GM12892 (cell line): Measurements from ENCODE around the gene SLC30A2.

ENCODE experiments used
- DNase-seq: peaks from one replicate; pipeline ENCODE4 v3.0.0; 2011; ENCODE audit not compliant: insufficient read length
- FAIRE-seq: peaks from 2 replicates; lab custom pipeline; 2011; peaks lifted over from hg19 to GRCh38; lab: Jason Lieb, UNC
- POLR2A ChIP-seq: IDR thresholded peaks from 2 replicates; pipeline ENCODE4 v1.6.1; 2011; ENCODE audit warnings: low read depth, low read length, control low read depth
- POLR2AphosphoS5 ChIP-seq: IDR thresholded peaks from 2 replicates; pipeline ENCODE4 v1.6.1; 2011; ENCODE audit warnings: low read depth, low read length, control low read depth
- TAF1 ChIP-seq: IDR thresholded peaks from 2 replicates; pipeline ENCODE4 v1.6.1; 2011; ENCODE audit warnings: low read depth, mild to moderate bottlenecking, control low read depth, low read length, borderline replicate concordance

Gene SLC30A2

DNA sequence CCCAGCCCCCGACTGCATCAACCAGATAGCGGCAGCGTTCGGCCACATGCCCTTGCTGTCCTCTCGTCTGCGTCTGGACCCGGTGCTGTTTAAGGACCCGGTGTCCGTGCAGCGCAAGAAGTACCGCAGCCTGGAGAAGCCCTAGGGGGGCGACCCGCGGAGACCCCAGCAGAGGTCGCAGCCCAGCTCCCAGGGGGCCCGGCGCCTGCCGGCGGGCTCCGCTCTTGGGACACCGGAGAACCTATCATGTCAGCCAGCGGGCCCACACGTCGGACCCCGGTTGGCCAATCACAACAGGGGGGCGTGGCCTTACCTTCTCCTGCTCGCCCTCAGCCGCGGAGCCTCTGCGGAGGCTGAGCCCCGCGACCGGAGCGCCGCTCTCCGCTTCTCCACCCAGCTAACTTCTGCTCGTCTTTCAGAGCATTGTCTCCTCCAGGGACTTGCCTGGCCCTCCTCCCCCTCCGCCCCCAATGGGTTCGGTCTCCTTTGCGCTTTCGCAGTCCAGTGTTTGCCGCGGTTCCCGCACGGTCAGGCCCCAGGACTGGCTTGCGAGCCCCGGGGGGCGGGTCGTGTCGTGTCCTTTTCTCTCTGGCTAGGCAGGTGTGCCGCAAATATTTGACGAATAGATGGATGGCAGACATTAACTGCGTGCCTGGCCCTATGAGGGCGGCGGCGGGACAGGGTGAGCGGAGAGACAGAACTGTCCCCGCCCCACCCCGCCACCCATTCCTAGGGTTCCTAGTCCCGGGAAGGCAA is 10.5 kb downstream of the SLC30A2 start:
- DNase-seq (peak; percentile 99), FAIRE-seq (peak; percentile 97)
- TF ChIP-seq TAF1 (no peak), POLR2AphosphoS5 (no peak), POLR2A (no peak)

DNA sequence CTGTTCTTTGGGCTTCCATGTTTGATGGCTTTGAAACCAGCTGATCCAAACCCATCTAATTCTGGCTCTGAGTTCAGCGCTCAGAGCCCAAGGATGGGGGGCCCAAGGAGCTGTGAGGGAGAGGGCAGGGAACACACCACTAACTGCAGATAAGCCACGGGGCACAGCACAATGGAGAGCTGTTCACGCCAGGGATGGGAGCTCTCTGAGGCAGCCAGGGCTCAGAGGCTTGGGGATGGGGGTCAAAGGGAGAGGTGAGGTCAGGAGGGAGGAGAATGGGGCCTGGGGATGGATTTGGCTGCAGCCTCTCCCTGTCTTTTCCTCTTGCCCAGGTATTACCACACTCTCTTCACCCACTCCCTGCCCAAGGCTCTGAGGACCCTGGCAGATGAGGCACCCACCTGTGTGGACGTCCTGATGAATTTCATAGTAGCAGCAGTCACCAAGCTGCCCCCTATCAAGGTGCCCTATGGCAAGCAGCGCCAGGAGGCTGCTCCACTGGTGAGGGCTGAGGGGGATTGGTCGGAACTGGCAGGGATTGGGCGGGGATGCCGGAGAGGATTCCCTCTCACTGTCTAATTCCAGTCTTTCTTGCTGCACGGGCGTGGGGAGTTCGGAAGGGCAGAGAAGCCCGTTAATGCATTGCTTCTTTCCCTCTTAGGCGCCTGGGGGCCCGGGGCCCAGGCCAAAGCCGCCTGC is 11.3 kb downstream of the SLC30A2 start:
- no peak for FAIRE-seq

DNA sequence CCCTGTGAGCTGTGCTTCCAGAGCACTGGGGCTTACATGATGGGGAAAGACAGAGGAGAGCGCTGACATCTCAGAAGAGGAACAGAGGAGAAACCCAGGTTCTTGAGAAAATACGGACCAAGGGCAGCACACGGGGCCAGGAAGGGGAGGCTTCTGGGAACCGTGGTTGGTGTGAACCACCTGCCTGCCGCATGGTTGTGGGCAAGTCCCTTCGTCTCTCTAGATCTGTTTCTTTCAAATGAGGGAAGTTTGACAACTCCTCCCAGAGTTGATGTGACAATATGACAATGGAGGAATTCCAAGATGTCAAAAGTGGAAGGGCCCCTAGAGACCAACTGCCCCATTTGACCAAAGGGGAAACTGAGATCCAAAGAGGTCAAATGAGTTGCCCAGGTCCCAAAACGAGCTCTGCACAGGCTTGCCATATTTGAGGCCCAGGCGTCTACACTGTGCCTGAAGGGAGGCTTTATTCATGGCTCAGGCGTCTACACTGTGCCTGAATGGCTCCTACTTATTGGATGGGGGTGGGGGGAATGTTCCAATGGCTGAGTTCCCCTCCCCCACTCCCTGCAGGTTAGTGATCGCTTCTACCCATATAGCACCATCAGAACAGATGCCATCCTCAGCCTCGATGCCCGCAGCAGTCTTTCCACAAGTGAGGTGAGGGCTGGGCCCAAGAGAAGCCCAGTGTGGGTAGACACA is 13.1 kb downstream of the SLC30A2 start:
- DNase-seq (no peak), FAIRE-seq (no peak)
- TF ChIP-seq POLR2A (no peak), TAF1 (no peak)

More for the DNA sequence above, 11.3 kb downstream of the SLC30A2 start:
- TF ChIP-seq POLR2AphosphoS5 (no peak), TAF1 (no peak), POLR2A (no peak)
- no peak for DNase-seq

DNA sequence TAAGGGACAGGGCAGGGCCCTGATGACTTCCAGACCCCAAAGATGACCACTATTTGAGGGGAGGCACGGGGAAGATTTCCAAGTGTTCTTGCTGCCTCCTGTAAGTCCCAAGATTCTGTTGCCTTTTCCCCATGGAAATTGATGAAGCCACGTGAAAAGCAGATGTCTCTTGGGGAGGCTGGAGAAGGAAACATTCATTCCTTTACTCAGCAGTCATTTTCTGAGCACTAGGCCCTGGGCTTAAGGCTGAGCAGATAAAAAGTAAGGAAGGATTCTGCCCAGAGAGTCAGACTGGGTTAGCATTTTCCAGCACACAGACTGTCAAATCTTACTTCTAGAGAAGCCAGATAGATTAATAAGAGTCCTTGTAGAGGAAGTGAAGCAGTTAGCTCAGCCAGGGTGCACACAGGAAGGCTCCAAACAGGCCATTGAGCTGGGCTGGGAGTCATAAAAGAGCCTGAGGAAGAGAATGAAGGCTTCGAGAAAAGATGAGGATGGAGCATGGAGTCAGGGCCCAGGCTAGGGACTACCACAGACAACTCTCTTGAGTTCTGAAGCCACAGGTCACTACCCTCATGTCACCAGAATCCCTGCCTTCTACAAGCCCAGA is 14.2 kb downstream of the SLC30A2 start:
- DNase-seq (no peak), FAIRE-seq (no peak)
- TF ChIP-seq POLR2A (no peak), POLR2AphosphoS5 (no peak), TAF1 (no peak)

DNA sequence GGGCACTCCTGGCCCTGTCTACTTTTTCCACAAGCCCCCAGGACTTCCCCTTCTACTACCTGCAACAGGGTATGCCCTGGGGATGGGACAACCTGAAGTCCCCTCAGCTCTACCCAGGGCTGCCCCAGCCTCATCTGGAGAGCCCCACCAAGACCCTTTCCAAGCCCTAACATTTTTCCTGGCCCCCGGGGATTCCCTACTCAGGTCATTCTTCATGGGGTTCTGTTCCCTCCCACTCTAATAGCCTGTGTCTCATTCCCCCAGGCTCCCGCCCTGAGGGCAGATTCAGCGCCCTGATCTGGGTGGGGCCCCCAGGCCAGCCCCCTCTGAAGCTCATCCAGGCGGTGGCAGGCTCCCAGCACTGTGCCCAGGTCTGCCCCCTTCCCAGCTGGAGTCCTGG is 14.7 kb downstream of the SLC30A2 start:
- no peak for DNase-seq
- TF ChIP-seq POLR2AphosphoS5 (no peak), TAF1 (no peak), POLR2A (no peak)
- FAIRE-seq: no peak

DNA sequence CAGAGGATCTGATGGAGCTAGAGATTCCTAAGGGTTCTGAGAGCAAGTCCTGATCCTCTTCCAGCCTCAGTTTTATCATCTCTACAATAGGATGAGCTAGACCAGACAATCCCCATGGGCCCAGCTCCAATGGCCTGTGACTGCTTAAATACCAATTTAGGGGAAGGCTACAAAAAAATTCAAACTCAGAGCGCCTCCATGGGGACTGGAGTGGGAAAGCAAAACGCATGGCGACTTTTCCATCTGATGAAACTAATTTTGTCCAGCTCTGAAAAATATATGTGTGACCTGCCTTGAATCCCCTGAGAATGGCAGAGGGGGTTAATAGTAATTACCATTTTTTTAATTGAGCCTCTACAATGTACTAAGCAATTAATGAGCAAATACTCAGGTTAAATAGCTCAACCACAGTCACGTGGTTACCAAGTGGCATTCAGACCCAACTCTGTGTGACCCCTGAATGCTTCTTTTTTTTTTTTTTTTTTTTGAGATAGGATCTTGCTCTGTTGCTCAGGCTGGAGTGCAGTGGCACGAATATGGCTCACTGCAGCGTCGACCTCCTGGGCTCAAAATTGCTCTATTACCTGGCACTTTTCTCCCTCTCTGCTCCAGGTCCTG is 15.9 kb downstream of the SLC30A2 start:
- TF ChIP-seq POLR2AphosphoS5: no peak
- no peak for TF ChIP-seq TAF1
- TF ChIP-seq POLR2A: no peak
- FAIRE-seq: no peak
- no peak for DNase-seq

DNA sequence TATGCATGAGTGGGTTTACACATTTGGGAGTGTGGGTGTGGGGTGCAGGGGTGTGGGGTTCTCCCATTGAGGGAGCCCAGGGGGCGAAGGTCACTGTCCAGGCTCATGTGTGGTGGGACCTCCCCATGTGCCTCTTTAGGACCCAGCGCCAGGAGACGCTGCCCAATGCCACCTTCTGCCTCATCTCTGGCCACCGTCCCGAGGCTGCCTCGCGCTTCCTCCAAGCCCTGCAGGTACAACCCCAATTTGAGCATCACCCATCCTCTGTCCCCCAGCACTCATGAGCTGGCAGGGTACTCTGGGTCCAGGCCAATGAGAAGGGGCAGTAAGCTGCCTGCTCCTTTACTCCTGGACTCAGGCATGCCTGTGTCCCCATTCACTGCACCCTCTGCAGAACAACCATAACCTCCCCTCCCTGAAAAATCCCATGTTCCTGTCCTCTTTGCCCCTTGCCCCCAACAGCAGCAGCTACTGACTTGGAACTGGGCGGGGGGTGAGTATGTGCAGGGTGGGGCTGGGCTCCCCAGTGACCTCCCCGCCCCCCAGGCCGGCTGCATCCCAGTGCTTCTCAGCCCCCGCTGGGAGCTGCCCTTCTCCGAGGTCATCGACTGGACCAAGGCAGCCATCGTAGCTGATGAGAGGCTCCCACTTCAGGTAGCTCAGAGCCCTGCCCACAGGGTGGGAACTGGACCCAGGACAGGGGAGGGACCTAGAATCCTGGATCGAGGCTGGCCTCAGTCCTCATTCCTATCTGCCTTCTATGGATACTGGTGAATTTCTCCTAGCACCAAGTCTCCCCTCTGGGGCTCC is 16.7 kb downstream of the SLC30A2 start:
- DNase-seq (no peak), FAIRE-seq (no peak)
- TF ChIP-seq TAF1 (no peak), POLR2AphosphoS5 (no peak), POLR2A (no peak)

DNA sequence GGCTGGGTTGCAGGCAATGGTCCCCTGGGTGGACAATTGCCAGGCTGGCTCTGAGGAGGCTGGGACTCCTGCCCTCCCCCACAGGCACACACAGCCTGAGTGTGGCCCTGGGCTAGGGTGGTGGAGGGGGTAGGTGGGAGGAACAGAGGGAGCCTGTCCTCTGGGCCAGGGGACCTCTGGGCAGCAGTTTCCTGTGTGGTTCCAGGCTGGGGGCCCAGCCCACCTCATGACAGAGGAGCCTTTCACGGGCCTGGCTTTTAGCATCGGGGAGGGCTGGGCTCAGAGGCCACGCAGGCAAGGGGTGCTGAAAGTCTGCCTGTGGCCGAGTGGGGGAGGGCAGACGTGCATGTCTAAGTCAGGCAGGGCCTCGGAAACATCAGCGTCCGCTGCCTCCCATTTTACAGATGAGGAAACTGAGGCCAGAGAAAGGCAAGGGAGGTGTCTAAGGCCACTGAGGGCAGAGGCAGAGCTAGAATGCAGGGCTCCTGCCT is 17.4 kb downstream of the SLC30A2 start:
- DNase-seq (no peak), FAIRE-seq (no peak)
- TF ChIP-seq TAF1 (no peak), POLR2AphosphoS5 (no peak), POLR2A (no peak)

DNA sequence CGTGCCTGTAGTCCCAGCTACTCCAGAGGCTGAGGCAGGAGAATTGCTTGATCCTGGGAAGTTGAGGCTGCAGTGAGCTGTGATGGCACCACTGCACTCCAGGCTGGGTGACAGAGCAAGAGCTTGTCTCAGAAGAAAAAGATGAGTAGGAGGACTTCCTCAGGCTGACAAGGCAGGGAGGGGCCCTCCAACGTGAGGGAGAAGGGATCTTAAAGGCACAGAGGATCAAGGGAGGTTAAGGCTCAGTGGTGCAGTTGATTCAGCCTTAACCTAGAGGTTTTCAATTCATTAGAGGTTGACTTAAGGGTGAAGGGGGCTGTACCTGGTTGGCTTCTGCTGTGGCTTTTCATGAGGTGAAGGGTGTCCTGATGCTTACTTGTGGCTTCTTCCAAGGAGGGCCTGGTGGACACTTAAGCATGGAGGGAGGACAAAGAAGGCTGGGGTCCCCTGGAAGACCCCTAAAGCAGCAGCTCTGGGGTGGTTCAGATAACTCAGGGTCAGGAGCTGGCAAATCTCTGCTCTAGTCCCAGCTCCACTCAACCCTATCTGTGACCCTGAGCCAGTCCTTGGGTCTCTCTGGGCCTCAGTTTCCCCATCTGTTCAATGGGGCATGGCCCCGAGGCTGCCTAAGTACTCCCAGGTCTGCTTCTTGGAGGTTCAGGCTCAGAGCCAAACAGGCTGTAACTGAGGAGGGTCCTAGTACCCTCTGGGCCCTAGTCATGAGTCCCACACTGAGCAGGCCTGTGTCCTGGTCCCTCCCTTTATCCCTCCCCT is 18.0 kb downstream of the SLC30A2 start:
- FAIRE-seq (no peak), DNase-seq (no peak)
- TF ChIP-seq TAF1: no peak
- TF ChIP-seq POLR2AphosphoS5: no peak
- TF ChIP-seq POLR2A: no peak
